ENCODE results near the gene HDHD5.
A peak's percentile ranks its signal among the peaks of the same experiment; 100 is the strongest.

The HDHD5 gene

GRCh38 chr22:17104336-17104935 lies 54.6 kb downstream of the HDHD5 start:
- TF ChIP-seq SPI1 (IDR thresholded peaks at IDR 0.05; ENCODE audit: low read depth, low read length): no peak
- no peak for TF ChIP-seq TAF1 (IDR thresholded peaks at IDR 0.05; ENCODE audit: low read depth, low read length)
- no peak for TF ChIP-seq POU2F2 (IDR thresholded peaks at IDR 0.05; ENCODE audit: low read depth, low read length)
- TF ChIP-seq PAX5 (IDR thresholded peaks at IDR 0.05; ENCODE audit: insufficient read depth, low read length, severe bottlenecking): no peak
- no peak for TF ChIP-seq POLR2A (IDR thresholded peaks at IDR 0.05; ENCODE audit: low read depth, low read length)
- no peak for TF ChIP-seq POLR2AphosphoS5 (IDR thresholded peaks at IDR 0.05; ENCODE audit: low read depth, low read length)
- DNase-seq (ENCODE audit: insufficient read length, low spot score) (no peak), FAIRE-seq (no peak)

DNA sequence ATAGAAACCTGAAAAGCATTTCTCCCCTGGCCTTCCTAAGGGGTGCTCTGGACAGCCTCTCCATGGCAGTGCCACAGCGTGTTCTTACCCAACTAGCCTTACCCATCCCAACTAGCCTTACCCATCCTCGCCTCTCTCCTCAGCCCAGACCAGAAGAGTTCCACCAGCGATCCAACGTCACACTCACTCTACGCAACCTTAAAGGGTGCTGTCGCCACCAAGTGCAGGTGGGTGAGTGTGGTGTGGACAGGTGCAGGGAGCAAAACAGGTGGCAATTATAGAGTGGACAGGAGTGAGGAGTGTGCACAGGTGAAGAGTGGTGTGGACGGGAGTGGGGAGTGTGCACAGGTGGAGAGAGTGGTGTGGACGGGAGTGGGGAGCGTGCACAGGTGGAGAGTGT lies 55.7 kb downstream of the HDHD5 start:
- no peak for TF ChIP-seq TAF1 (IDR thresholded peaks at IDR 0.05; ENCODE audit: low read depth, low read length)
- TF ChIP-seq POLR2A (IDR thresholded peaks at IDR 0.05; ENCODE audit: low read depth, low read length): no peak
- FAIRE-seq: no peak

GRCh38 chr22:17102297-17102667 lies 56.8 kb downstream of the HDHD5 start:
- TF ChIP-seq POLR2A (IDR thresholded peaks at IDR 0.05; ENCODE audit: low read depth, low read length): no peak
- FAIRE-seq (no peak), DNase-seq (ENCODE audit: insufficient read length, low spot score) (no peak)

More for the DNA sequence above, 55.7 kb downstream of the HDHD5 start:
- no peak for DNase-seq (ENCODE audit: insufficient read length, low spot score)

DNA sequence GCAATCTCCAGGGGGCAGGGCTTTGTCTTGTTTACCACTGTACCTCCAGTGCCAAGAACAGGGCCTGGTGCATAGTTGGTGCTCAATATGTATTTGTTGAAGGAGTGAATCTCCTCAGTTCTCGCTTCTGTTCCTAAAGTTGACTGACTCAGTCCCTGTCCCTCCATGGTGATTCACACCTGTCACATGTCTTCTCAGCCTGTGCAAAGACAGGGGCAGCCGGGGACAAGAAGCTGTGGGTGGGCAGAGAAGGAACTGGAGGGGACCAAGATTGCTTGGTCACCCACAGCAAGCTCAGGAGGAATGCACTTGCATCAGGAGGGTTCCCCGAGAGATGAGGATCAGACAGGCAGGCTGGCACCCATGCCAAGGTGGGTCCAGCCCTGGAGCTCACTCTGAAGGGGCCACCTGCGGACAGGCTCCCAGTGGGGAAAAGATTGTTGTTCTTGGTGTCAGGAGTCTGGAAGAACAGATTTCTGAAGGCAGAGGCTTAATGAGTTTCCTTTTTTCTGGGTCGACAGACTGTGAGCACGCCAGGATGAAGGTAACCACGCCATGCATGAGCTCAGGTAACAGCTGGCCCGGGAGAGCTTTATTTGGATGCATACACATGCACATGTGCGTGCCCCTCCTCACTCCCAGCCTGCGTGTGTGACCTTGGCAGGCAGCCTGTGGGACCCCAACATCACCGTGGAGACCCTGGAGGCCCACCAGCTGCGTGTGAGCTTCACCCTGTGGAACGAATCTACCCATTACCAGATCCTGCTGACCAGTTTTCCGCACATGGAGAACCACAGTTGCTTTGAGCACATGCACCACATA lies 57.4 kb downstream of the HDHD5 start:
- DNase-seq (ENCODE audit: insufficient read length, low spot score): no peak
- no peak for FAIRE-seq
- TF ChIP-seq SPI1 (IDR thresholded peaks at IDR 0.05; ENCODE audit: low read depth, low read length) (no peak), POLR2A (IDR thresholded peaks at IDR 0.05; ENCODE audit: low read depth, low read length) (no peak)

- FAIRE-seq: no peak
These were observed 58.5 kb downstream of the HDHD5 start for GRCh38 chr22:17100621-17101020.

GRCh38 chr22:17098379-17098819 lies 60.7 kb downstream of the HDHD5 start:
- no peak for DNase-seq (ENCODE audit: insufficient read length, low spot score)

More at GRCh38 chr22:17100621-17101020, 58.5 kb downstream of the HDHD5 start:
- TF ChIP-seq TAF1 (IDR thresholded peaks at IDR 0.05; ENCODE audit: low read depth, low read length): no peak
- TF ChIP-seq PAX5 (IDR thresholded peaks at IDR 0.05; ENCODE audit: insufficient read depth, low read length, severe bottlenecking): no peak
- TF ChIP-seq POU2F2 (IDR thresholded peaks at IDR 0.05; ENCODE audit: low read depth, low read length): no peak
- no peak for TF ChIP-seq SPI1 (IDR thresholded peaks at IDR 0.05; ENCODE audit: low read depth, low read length)
- no peak for DNase-seq (ENCODE audit: insufficient read length, low spot score)

DNA sequence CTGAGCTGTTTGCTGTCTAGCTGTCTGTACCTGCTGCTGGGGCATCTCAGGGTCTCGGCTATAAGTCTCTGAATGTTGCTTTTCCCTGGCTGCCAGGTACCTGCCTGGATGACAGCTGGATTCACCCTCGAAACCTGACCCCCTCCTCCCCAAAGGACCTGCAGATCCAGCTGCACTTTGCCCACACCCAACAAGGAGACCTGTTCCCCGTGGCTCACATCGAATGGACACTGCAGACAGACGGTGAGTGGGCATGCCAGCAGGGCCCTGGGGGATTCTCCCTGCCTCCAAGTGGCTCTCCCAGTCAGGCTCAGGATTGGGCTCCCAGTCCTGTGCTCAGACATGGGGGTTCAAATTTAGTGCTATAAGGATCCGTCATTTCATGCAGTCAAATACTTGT lies 61.4 kb downstream of the HDHD5 start:
- FAIRE-seq: no peak
- TF ChIP-seq POU2F2 (IDR thresholded peaks at IDR 0.05; ENCODE audit: low read depth, low read length) (no peak), POLR2A (IDR thresholded peaks at IDR 0.05; ENCODE audit: low read depth, low read length) (no peak), POLR2AphosphoS5 (IDR thresholded peaks at IDR 0.05; ENCODE audit: low read depth, low read length) (no peak), TAF1 (IDR thresholded peaks at IDR 0.05; ENCODE audit: low read depth, low read length) (no peak)
- DNase-seq (ENCODE audit: insufficient read length, low spot score): no peak

More at GRCh38 chr22:17098379-17098819, 60.7 kb downstream of the HDHD5 start:
- peak; percentile 81 for FAIRE-seq
- TF ChIP-seq POLR2A (IDR thresholded peaks at IDR 0.05; ENCODE audit: low read depth, low read length) (no peak), SPI1 (IDR thresholded peaks at IDR 0.05; ENCODE audit: low read depth, low read length) (peak; percentile 68), POU2F2 (IDR thresholded peaks at IDR 0.05; ENCODE audit: low read depth, low read length) (no peak), TAF1 (IDR thresholded peaks at IDR 0.05; ENCODE audit: low read depth, low read length) (no peak)

GRCh38 chr22:17097062-17097461 lies 62.0 kb downstream of the HDHD5 start:
- FAIRE-seq (no peak), DNase-seq (ENCODE audit: insufficient read length, low spot score) (no peak)
- no peak for TF ChIP-seq PAX5 (IDR thresholded peaks at IDR 0.05; ENCODE audit: insufficient read depth, low read length, severe bottlenecking)
- no peak for TF ChIP-seq POU2F2 (IDR thresholded peaks at IDR 0.05; ENCODE audit: low read depth, low read length)
- no peak for TF ChIP-seq TAF1 (IDR thresholded peaks at IDR 0.05; ENCODE audit: low read depth, low read length)
- TF ChIP-seq SPI1 (IDR thresholded peaks at IDR 0.05; ENCODE audit: low read depth, low read length): no peak
- no peak for TF ChIP-seq POLR2A (IDR thresholded peaks at IDR 0.05; ENCODE audit: low read depth, low read length)
- TF ChIP-seq POLR2AphosphoS5 (IDR thresholded peaks at IDR 0.05; ENCODE audit: low read depth, low read length): no peak

DNA sequence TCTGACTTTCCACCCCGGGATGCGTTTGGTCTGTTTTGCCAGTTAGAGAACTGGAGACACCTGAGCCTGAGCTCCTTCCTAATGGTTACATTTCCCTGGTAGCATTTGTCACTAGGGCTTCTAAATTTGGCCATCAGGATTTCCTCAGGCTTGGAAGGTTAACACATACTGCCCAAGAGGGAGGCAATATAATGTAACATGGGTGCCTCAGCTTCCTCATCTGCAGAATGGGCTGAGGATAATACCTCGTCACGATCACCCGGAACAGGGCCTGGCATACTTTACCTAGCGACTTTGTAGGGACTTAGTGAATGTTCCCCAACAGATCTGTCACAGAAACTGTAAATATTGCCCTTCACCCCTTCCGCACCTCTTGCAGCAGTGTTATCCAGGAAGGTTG lies 63.0 kb downstream of the HDHD5 start:
- TF ChIP-seq SPI1 (IDR thresholded peaks at IDR 0.05; ENCODE audit: low read depth, low read length) (no peak), POLR2AphosphoS5 (IDR thresholded peaks at IDR 0.05; ENCODE audit: low read depth, low read length) (no peak), POLR2A (IDR thresholded peaks at IDR 0.05; ENCODE audit: low read depth, low read length) (no peak), PAX5 (IDR thresholded peaks at IDR 0.05; ENCODE audit: insufficient read depth, low read length, severe bottlenecking) (no peak), POU2F2 (IDR thresholded peaks at IDR 0.05; ENCODE audit: low read depth, low read length) (no peak), TAF1 (IDR thresholded peaks at IDR 0.05; ENCODE audit: low read depth, low read length) (no peak)
- no peak for DNase-seq (ENCODE audit: insufficient read length, low spot score)
- FAIRE-seq: no peak

DNA sequence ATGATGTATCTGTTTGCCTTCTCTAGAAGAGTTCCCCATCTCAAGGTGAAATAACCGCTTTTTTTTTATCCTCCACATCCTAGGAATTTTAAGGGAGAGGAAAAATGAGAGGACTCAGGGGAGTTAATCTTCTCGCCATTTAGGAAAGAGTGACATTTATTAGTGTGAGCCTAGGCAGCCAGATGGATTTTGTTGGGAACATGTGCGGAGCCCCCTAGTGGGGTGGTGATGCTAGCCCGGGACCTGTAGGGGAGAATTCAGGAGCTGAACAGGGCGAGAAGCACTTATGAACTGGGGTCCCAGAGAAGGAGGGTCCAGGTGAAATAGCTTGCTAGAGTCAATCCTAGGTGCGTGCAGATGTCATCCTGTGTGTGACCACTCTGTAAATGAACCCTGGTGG lies 63.5 kb downstream of the HDHD5 start:
- FAIRE-seq (no peak), DNase-seq (ENCODE audit: insufficient read length, low spot score) (no peak)
- TF ChIP-seq POLR2A (IDR thresholded peaks at IDR 0.05; ENCODE audit: low read depth, low read length) (no peak), POU2F2 (IDR thresholded peaks at IDR 0.05; ENCODE audit: low read depth, low read length) (no peak)

- DNase-seq (ENCODE audit: insufficient read length, low spot score) (no peak), FAIRE-seq (no peak)
- TF ChIP-seq POU2F2 (IDR thresholded peaks at IDR 0.05; ENCODE audit: low read depth, low read length) (no peak), SPI1 (IDR thresholded peaks at IDR 0.05; ENCODE audit: low read depth, low read length) (no peak), TAF1 (IDR thresholded peaks at IDR 0.05; ENCODE audit: low read depth, low read length) (no peak), PAX5 (IDR thresholded peaks at IDR 0.05; ENCODE audit: insufficient read depth, low read length, severe bottlenecking) (no peak), POLR2A (IDR thresholded peaks at IDR 0.05; ENCODE audit: low read depth, low read length) (no peak), POLR2AphosphoS5 (IDR thresholded peaks at IDR 0.05; ENCODE audit: low read depth, low read length) (no peak)
These were observed 66.0 kb downstream of the HDHD5 start for GRCh38 chr22:17093081-17093480.
